ENCODE data around the gene NOL6. TPM values are rescaled to one million over a fixed set of nuclear protein-coding genes. Genes with fewer than 3 reads are reported as not detected.

NOL6 gene
- total RNA-seq, 1 experiment from 2014 or later, result 64.4 TPM

DNA sequence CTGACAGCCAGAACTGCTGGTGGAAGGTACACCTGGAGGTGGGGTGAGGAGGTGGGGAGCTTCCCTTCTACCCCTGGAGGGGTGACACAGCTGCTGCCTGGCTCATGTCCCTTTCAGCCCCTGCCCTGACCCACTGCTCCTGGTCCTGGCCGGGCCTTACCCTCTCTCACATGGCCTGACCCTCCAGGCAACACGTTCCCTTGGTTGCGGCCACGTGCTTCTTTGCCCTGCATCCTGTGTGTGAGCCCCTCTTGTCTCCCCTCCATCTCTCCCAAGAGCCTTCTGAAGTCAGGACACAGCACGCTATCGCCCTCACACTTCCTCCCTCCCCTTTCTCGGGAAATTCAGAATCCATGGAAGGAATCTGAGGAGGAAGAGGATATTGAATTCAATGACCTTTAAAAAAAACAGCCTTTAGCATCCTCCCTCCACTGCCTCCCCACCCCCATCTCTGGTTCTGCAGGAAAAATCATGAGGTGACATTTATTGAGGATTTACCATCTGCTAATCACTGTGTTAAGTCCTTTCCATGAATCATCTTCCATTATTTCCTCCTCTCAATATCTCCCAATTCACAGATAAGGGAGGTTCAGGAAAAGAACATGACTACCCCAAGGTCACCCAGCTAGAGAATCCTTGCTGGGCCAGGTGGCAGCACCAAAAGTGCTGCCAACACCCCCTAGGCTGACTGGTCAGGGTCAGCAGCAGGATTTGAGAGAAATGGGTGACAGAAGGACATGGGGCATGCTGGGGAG, 34.6 kb downstream of the NOL6 start:
- H3K36me3 Mint-ChIP-seq (ENCODE audit: insufficient read depth in 1 of 3, low read depth in 3 of 3), result no peaks in the 10 kb centered on the region
- H2BK120ac ChIP-seq (ENCODE audit: low read depth, low read length, poor library complexity, severe bottlenecking), result no peak overlapping the region
- no CpG with 5 or more reads among the region's 7 CpGs for WGBS (ENCODE audit: extremely low coverage, insufficient read length, low lambda C conversion rate)

More for the DNA sequence above, 34.6 kb downstream of the NOL6 start:
- Histone ChIP-seq H2AFZ (ENCODE audit: low read length) (no peak overlapping the region), H3K4me2 (ENCODE audit: insufficient read depth, insufficient read length, low read length) (no peak overlapping the region), H2BK20ac (ENCODE audit: low read depth, low read length, poor library complexity, severe bottlenecking) (no peak overlapping the region), H2AK5ac (ENCODE audit: insufficient read length, low read length) (no peak overlapping the region), H3K4me1 (ENCODE audit: insufficient read depth, low read length) (no peaks in the 10 kb centered on the region), H3K27me3 (ENCODE audit: insufficient read depth, low read length) (no peaks in the 10 kb centered on the region), H4K8ac (replicated peaks; ENCODE audit: insufficient read length, low read depth, low read length) (no peak overlapping the region), H3K9ac (ENCODE audit: extremely low read depth, insufficient read length, low read length) (no peak overlapping the region), H3K23me2 (ENCODE audit: insufficient read length, low read depth, low read length, poor library complexity, severe bottlenecking) (no peaks in the 10 kb centered on the region), H3K27ac (ENCODE audit: insufficient read length, low read depth, low read length) (no peak overlapping the region), H3K14ac (ENCODE audit: insufficient read depth, low read length) (peak overlapping the region; percentile 70; the same call in 1 of the 2 replicates), H3K79me2 (ENCODE audit: insufficient read depth, low read length) (no peaks in the 10 kb centered on the region), H2BK12ac (ENCODE audit: insufficient read length, low read depth, low read length) (no peak overlapping the region), H2BK5ac (ENCODE audit: insufficient read length, low read length) (no peak overlapping the region), H3K18ac (ENCODE audit: insufficient read length, low read depth, low read length) (no peak overlapping the region), H3T11ph (ENCODE audit: low read length) (no peak overlapping the region), H3K56ac (ENCODE audit: insufficient read length, low read depth, low read length) (no peak overlapping the region), H3K4ac (ENCODE audit: low read depth, low read length) (no peak overlapping the region), H4K20me1 (ENCODE audit: control insufficient read depth, insufficient read depth, insufficient read length) (no peaks in the 10 kb centered on the region), H3K9me3 (ENCODE audit: control insufficient read depth, low read depth, low read length) (no peaks in the 10 kb centered on the region), H2BK15ac (ENCODE audit: low read depth, low read length) (no peak overlapping the region), H3K23ac (ENCODE audit: insufficient read length, low read depth, low read length) (no peak overlapping the region), H3K79me1 (ENCODE audit: insufficient read depth, low read depth, low read length, poor library complexity, severe bottlenecking) (no peaks in the 10 kb centered on the region), H4K5ac (ENCODE audit: insufficient read length, low read depth, low read length) (no peak overlapping the region), H4K91ac (ENCODE audit: insufficient read length, low read depth, low read length) (no peak overlapping the region)
- Mint-ChIP-seq H3K4me1 (peaks cover 18 to 24% of the 10 kb centered on the region in 2 experiments), H3K9me3 (no peaks in the 10 kb centered on the region), H3K27ac (no peak overlapping the region), H3K27me3 (ENCODE audit: low read depth) (peaks cover 11% of the 10 kb centered on the region), H3K4me3 (no peak overlapping the region)
- DNase-seq, result no peak
- no peak for TF ChIP-seq CTCF (conservative IDR thresholded peaks at IDR 0.05)

Data from H9 (cell line).